HG03439 (cell line): ENCODE data around the gene ROBO1.
A peak's percentile ranks its signal among the peaks of the same experiment; 100 is the strongest.
"Not testable (repeated sequence)": the region's sequence is repeated elsewhere in the genome, so short reads cannot be mapped to it uniquely, and the experiment has no call there.

Experiments
- ATAC-seq: cut with Tn5 transposase; IDR thresholded peaks from one replicate; pipeline ENCODE4 v1.9.1; 2021; ENCODE audit warnings: mild to moderate bottlenecking, moderate library complexity; ENCODE audit not compliant: unreplicated experiment

ROBO1 gene

GRCh38 chr3:79558943-79559342, 208.9 kb downstream of the ROBO1 start:
- no peak for ATAC-seq

DNA sequence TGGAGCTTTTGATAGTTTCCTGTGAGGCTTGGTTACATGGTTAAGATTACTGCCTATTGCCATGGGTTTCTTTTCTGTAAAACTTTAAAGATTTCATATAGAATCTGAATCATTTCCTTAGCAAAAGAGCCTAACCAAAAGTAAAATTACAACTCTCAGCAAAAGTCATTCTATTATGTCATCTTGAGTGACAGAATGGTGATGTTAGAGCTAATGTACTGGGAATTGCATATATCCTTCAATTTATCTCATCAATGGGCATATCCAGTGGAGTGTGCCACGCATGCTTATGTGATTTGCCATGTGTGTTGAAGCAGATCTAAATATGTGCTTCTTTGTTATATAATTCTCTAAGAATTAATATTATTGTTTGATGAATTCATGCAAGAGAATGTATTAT, 212.1 kb downstream of the ROBO1 start:
- no peak for ATAC-seq

- no peak for ATAC-seq
These were observed 215.8 kb downstream of the ROBO1 start for GRCh38 chr3:79551997-79552396.

DNA sequence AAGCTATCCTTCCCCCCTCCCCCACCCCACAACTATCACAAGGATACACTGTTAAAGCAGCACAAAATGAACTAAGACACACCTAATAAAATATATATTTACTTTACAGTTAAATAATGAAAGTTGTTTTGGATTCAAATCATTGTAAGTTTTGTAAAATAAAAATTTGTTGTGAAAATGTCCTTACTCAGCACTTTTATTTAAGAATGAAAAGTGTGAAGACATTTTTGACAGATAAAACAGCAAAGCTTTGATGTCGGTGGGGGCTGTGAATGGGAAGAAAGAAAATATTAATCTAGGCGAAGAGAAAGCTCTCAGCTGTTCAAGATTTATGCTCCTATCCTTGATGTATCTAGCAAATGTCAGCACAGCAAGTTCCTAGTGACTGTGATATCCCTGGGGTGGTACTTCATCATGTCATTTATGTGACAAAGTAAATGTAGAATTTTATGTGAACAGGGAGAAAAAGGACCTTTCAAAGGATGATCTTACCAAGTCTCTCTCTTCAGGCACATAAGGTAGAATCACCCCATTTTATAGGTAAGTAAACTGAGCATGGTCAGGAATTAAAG, 216.4 kb downstream of the ROBO1 start:
- no peak for ATAC-seq

- ATAC-seq = no peak
These were observed 224.4 kb downstream of the ROBO1 start for GRCh38 chr3:79543218-79543982.

- no peak for ATAC-seq
These were observed 233.1 kb downstream of the ROBO1 start for GRCh38 chr3:79534727-79535126.

DNA sequence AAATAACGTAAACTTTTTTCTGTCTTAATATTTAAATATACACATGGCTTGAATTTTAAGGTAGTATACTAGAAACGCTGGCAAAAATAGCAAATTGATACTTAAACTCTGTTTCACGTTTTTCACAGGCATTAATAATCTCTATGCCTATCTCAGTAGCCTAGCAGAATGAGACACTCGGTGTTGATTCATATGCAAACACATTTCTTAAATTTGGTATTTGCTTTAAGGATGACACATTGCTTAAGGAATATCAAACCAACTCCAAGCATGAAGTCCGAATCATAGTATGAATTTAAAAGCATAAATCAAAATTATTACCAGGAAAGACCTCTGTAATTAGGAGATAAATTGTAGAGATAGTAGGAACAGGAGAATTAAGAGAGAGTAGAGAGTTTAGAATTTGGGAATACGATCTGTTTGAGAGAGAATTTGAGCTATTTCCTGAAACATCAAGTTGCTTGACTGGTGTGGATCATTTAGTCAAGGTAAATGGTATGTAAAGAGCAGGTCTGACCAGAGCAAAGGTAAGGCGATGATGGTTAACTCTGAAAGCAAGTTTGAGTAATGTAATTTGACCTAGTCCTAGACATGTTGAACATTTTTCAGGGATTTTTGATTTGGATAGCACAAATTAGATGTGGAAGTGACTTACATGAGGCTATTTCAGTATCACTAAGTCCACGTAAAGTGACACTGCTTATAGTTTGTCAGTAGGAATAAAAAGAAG, 236.1 kb downstream of the ROBO1 start:
- ATAC-seq = no peak

- ATAC-seq = peak; percentile 55
These were observed 246.5 kb downstream of the ROBO1 start for GRCh38 chr3:79521221-79521848.

DNA sequence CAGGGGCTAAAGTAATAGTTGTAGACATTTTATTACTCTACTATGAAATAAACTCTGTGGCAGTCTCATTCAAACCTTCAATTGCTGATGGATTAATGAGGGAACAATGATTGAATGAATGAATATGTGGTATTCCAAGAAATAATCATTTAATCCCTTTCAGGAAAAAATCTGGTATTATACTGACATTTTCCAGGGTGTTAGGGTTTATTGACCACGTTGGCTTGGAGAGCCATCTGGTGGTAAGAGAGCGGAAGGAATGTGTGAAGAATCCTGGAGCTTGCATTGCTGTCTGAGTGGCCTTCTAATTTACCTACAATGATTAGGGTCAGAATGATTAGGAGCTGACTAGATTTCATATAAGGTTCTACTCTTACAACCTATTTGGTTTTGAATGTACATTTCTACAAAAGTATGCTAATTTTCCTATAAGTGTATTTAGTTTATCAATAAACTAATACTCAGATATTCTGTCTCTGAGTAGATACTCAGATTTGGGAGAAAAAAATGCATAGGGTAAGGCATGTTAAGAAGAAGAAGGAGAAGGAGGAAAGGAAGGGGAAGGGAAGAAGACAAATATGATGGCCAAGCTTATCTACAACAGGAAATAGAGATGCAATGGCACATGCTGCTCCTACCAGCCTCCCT, 249.9 kb downstream of the ROBO1 start:
- no peak for ATAC-seq

DNA sequence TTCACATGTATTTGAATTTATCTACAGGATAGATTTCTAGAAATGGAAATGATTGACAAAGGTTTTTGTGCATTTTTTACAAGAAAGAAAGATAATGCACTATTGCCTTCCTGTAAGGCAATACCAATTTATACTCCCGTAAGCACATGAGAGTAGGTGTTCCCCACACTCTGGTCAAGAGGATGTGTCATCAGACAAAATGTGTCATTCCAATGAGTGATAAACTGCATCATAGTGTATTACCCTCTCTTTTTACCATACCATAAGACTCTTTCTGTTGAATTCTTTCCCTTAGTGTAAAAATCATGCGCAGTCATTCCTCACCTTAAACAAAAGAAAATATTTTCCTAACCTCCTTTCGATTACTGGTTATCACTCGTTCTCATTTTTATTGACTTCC, 251.0 kb downstream of the ROBO1 start:
- ATAC-seq = no peak

- no peak for ATAC-seq
These were observed 252.7 kb downstream of the ROBO1 start for GRCh38 chr3:79515072-79515471.

DNA sequence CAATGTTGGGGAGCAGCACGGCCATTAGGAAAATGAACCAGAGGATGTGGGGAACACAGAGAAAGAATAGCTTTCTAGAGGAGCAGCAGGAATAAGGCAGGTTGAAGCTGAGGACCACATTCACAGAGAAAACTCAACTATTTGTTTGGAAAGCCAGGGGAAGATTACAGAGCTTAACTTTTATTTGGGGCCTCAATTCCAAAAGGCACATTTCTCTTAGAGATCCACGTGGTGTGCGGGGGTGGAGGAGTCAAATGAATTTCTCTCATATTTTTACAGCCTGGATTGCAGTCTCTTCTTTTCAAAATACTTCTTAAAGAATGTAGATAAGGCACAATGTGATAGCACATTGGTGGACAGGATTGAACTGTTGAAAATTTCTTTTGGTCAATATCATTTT, 253.7 kb downstream of the ROBO1 start:
- no peak for ATAC-seq

DNA sequence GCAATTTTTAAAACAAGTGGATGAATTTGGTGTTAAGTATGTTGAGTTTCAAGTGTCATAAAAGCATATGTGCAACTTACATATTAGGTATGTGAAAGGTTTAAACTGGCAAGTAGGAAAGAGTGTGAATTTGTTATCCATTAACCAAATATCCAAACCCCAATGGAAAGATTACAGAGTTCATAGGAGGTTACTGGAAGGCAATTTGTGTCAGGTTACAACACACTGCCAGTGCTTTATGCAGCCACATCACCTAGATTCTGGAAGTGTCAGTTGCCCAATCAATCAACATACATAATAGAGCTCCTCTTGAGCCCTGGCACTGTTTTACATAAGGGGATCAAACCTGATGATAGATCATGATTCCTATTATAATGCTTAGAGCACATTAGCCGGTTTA, 261.0 kb downstream of the ROBO1 start:
- no peak for ATAC-seq

GRCh38 chr3:79502216-79502681, 265.5 kb downstream of the ROBO1 start:
- ATAC-seq = not testable (repeated sequence)

DNA sequence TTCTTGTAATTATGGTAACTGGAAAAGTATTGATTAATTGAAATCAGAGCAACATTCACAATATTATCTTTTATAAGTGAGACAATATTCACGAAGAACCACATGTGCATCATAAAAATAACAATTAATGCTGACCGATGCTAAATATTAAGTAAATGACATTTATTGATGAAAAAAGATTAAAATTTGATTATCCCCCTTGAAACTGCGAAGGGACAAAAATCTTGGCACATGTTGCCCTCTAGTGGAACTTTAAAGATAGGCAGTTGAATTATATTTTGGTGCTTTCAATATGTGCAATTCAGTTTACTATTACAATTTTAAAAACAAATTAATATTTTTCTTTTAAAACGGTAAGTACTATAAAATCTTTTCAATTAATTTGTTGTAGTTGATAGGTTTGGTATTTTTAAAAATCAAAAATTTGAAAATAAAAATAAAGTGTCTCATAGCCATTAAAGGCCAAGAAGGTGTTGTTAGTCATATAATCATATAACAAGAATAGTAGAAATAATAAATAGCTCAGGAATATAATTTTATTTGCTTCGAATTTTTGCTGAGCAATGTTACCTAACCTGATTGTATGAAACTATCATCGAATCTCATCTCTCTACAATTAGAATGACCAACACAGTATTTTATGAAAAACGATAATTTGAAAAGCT, 270.2 kb downstream of the ROBO1 start:
- ATAC-seq = no peak

- ATAC-seq = no peak
These were observed 276.7 kb downstream of the ROBO1 start for GRCh38 chr3:79491029-79491641.

DNA sequence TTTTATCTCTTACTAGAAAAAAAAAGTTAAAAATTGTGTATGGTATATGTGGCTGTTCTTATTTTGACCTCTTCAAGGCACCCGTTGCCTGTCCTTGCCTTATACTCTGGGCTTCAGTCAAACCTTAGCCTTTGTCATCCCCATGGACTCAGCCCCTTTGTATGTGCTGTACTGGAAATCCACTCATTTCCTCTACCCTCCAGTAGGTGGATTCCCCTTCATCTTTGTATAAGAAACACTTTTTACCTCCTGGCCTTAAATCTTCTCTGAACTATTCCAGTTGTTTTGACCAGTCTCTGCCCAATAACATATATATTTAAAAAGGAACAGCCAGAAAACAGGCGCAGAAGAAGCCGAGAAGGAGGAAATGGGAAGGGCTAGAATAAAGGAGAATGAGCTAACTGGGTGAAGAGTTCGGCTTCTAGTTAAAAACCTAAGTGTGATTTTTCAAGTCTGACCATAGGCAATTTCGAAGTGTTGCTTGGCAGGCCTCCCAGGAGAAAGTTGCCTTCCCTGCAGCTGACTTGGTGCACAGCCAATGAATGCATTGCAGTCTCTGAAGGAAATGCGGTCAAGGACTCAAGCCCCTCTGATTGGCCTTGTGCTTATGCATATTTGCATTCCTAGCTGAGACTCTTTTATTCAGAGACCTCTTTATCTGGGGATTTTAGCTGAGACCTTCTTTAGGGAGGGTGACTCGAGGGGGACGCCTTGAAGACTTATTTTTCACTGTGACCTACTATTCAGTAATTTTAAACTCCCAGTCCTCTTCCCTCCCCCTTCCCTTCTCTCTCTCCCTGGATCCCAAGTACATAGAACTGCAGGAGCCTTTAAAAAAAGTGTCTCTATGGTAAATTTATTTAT, 277.4 kb downstream of the ROBO1 start:
- no peak for ATAC-seq

- no peak for ATAC-seq
These were observed 279.4 kb downstream of the ROBO1 start for GRCh38 chr3:79488407-79488806.

GRCh38 chr3:79480746-79481145, 287.1 kb downstream of the ROBO1 start:
- ATAC-seq = no peak
